ENCODE measurements around the gene NPAS3. TPM values are rescaled to one million over a fixed set of nuclear protein-coding genes. Genes with fewer than 3 reads are reported as not detected.

Gene NPAS3
- total RNA-seq, 1 experiment from 2014 or later, result not detected

DNA sequence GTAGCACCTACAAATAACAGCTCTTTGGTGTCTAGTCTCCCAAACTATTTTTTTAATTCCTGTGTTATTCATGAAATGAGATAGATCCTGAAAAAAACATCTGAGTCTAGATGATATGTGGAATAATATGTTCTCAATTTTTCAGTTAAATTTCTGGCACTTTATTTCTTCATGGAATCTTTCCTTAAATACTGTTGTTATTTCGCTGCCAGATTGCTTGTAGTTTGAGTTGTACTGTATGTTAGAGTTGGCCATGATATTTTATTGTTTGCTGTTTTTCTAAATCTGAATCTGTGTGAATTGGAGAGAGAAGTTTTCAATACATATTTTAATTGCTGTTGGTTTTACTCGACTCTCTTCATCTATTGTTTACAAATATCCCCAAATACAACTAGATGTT lies 511.7 kb downstream of the NPAS3 start:
- CTCF ChIA-PET, result no interaction called here
- POLR2A ChIA-PET (ENCODE audit: unreplicated experiment), result no interaction called here
- Histone ChIP-seq H3K4me1 (replicated peaks; ENCODE audit: insufficient read depth) (no peaks in the 10 kb centered on the region), H3K79me2 (ENCODE audit: low read depth) (no peaks in the 10 kb centered on the region), H3K36me3 (ENCODE audit: low read depth) (no peaks in the 10 kb centered on the region), H3K27ac (no peak overlapping the region), H3F3A (ENCODE audit: insufficient read depth, low read depth) (no peaks in the 10 kb centered on the region), H2AFZ (no peak overlapping the region), H4K20me1 (ENCODE audit: insufficient read depth) (no peaks in the 10 kb centered on the region), H3K9me2 (ENCODE audit: insufficient read depth) (no peaks in the 10 kb centered on the region), H3K4me3 (no peak overlapping the region), H3K9me3 (ENCODE audit: insufficient read depth, low read depth) (no peaks in the 10 kb centered on the region), H3K4me2 (no peak overlapping the region), H3K27me3 (ENCODE audit: insufficient read depth, low read depth) (no peaks in the 10 kb centered on the region)
- DNase-seq, result no peak
- TF ChIP-seq CTCF (conservative IDR thresholded peaks at IDR 0.05), result no peak
- TF ChIP-seq EZH2 (IDR thresholded peaks at IDR 0.05; ENCODE audit: low read depth), result no peak
- no TSS peak for BruUV-seq (replicated peaks)
- intact Hi-C loops (cut with micrococcal nuclease; ENCODE audit: unreplicated experiment), result no loop called here

DNA sequence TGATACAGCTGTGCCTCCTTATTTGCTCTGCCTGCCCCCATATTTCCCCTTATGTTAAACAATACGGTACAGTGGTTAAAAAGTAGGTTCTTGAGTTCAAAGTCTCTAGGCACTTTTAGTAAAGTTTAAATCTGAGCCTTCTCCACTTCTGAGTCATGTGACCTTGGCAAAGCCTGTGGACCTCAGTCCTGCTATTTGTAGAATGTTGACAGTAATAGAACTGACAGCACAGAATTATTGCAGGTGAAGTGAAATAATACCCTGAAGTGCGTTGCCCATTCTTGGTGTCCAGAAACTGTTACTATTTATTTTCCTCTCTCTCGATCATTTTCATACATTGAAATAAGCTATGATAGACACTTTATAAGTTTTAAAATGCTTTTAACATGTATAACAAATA lies 512.5 kb downstream of the NPAS3 start:
- H3K36me3 ChIP-seq (ENCODE audit: low read depth), result no peaks in the 10 kb centered on the region
- H3K4me1 ChIP-seq (replicated peaks; ENCODE audit: insufficient read depth), result no peaks in the 10 kb centered on the region
- TF ChIP-seq CTCF (conservative IDR thresholded peaks at IDR 0.05) (no peak), EZH2 (IDR thresholded peaks at IDR 0.05; ENCODE audit: low read depth) (no peak)
- DNase-seq, result no peak
- CTCF ChIA-PET, result no interaction called here
- H3K27ac ChIP-seq, result no peak overlapping the region
- H3K4me2 ChIP-seq, result no peak overlapping the region
- H3K9me3 ChIP-seq (ENCODE audit: insufficient read depth, low read depth), result no peaks in the 10 kb centered on the region
- no peaks in the 10 kb centered on the region for H3K9me2 ChIP-seq (ENCODE audit: insufficient read depth)
- no TSS peak for BruUV-seq (replicated peaks)
- H2AFZ ChIP-seq, result no peak overlapping the region
- intact Hi-C loops (cut with micrococcal nuclease; ENCODE audit: unreplicated experiment), result no loop called here
- H3K27me3 ChIP-seq (ENCODE audit: insufficient read depth, low read depth), result no peaks in the 10 kb centered on the region
- no peaks in the 10 kb centered on the region for H3F3A ChIP-seq (ENCODE audit: insufficient read depth, low read depth)
- H4K20me1 ChIP-seq (ENCODE audit: insufficient read depth), result no peaks in the 10 kb centered on the region
- H3K4me3 ChIP-seq, result no peak overlapping the region
- no peaks in the 10 kb centered on the region for H3K79me2 ChIP-seq (ENCODE audit: low read depth)
- POLR2A ChIA-PET (ENCODE audit: unreplicated experiment), result no interaction called here

DNA sequence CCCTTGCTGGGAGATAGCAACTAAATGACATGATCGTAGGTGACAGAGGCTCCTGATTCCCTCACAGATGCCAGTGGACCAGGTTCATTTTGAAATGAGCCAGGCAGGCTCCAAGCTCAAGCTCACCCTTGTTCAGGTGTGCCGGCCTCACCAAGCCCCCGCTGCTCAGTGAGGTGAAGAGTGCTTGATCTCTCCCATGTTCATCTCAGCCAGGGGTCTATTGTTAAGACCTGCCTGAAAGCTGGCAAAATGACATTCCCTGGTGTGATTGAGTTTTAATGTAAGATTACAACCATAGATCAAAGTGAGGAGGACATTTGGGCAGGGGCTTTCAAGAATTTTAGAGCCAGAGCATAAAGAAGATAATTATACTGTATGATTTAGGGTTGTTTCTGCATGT lies 514.3 kb downstream of the NPAS3 start:
- no peak for DNase-seq
- Histone ChIP-seq H3F3A (ENCODE audit: insufficient read depth, low read depth) (no peaks in the 10 kb centered on the region), H3K79me2 (ENCODE audit: low read depth) (no peaks in the 10 kb centered on the region), H2AFZ (no peak overlapping the region), H3K4me1 (replicated peaks; ENCODE audit: insufficient read depth) (no peaks in the 10 kb centered on the region), H3K27ac (no peak overlapping the region), H3K9me2 (ENCODE audit: insufficient read depth) (no peaks in the 10 kb centered on the region), H3K9me3 (ENCODE audit: insufficient read depth, low read depth) (no peaks in the 10 kb centered on the region), H3K4me2 (no peak overlapping the region), H3K36me3 (ENCODE audit: low read depth) (no peaks in the 10 kb centered on the region), H3K27me3 (ENCODE audit: insufficient read depth, low read depth) (no peaks in the 10 kb centered on the region), H3K4me3 (no peak overlapping the region), H4K20me1 (ENCODE audit: insufficient read depth) (no peaks in the 10 kb centered on the region)
- no peak for TF ChIP-seq CTCF (conservative IDR thresholded peaks at IDR 0.05)
- TF ChIP-seq EZH2 (IDR thresholded peaks at IDR 0.05; ENCODE audit: low read depth), result no peak
- BruUV-seq (replicated peaks), result no TSS peak
- ChIA-PET POLR2A (ENCODE audit: unreplicated experiment) (no interaction called here), CTCF (no interaction called here)
- intact Hi-C loops (cut with micrococcal nuclease; ENCODE audit: unreplicated experiment), result no loop called here
